ENCODE data around the gene BPIFA3.

Gene BPIFA3

GRCh38 chr20:33250666-33251065 lies 33.5 kb downstream of the BPIFA3 start:
- TF ChIP-seq CTCF (IDR thresholded peaks at IDR 0.05; ENCODE audit: extremely low read depth, insufficient read depth, missing control alignments): no peak
- in situ Hi-C loops (cut with MboI; ENCODE audit: low pct_unique_long_range_greater_than_20kb, low sequenced_read_pairs, unreplicated experiment): no loop called here
- no peak for DNase-seq (ENCODE audit: low spot score)

GRCh38 chr20:33251496-33251895 lies 34.3 kb downstream of the BPIFA3 start:
- no peak for DNase-seq (ENCODE audit: low spot score)
- in situ Hi-C loops (cut with MboI; ENCODE audit: low pct_unique_long_range_greater_than_20kb, low sequenced_read_pairs, unreplicated experiment): no loop called here
- TF ChIP-seq CTCF (IDR thresholded peaks at IDR 0.05; ENCODE audit: extremely low read depth, insufficient read depth, missing control alignments): no peak

GRCh38 chr20:33252460-33252859 lies 35.3 kb downstream of the BPIFA3 start:
- in situ Hi-C loops (cut with MboI; ENCODE audit: low pct_unique_long_range_greater_than_20kb, low sequenced_read_pairs, unreplicated experiment): no loop called here
- TF ChIP-seq CTCF (IDR thresholded peaks at IDR 0.05; ENCODE audit: extremely low read depth, insufficient read depth, missing control alignments): no peak
- DNase-seq (ENCODE audit: low spot score): no peak

- no peak for DNase-seq (ENCODE audit: low spot score)
- no peak for TF ChIP-seq CTCF (IDR thresholded peaks at IDR 0.05; ENCODE audit: extremely low read depth, insufficient read depth, missing control alignments)
- in situ Hi-C loops (cut with MboI; ENCODE audit: low pct_unique_long_range_greater_than_20kb, low sequenced_read_pairs, unreplicated experiment): no loop called here
Observed at GRCh38 chr20:33255005-33255404, 37.9 kb downstream of the BPIFA3 start.

GRCh38 chr20:33257237-33257636 lies 40.1 kb downstream of the BPIFA3 start:
- DNase-seq (ENCODE audit: low spot score): no peak
- in situ Hi-C loops (cut with MboI; ENCODE audit: low pct_unique_long_range_greater_than_20kb, low sequenced_read_pairs, unreplicated experiment): no loop called here
- no peak for TF ChIP-seq CTCF (IDR thresholded peaks at IDR 0.05; ENCODE audit: extremely low read depth, insufficient read depth, missing control alignments)

GRCh38 chr20:33259371-33259770 lies 42.2 kb downstream of the BPIFA3 start:
- in situ Hi-C loops (cut with MboI; ENCODE audit: low pct_unique_long_range_greater_than_20kb, low sequenced_read_pairs, unreplicated experiment): no loop called here

More at GRCh38 chr20:33259371-33259770, 42.2 kb downstream of the BPIFA3 start:
- TF ChIP-seq CTCF (IDR thresholded peaks at IDR 0.05; ENCODE audit: extremely low read depth, insufficient read depth, missing control alignments): no peak
- no peak for DNase-seq (ENCODE audit: low spot score)
